Esophagus mucosa (tissue), 1 donor: Measurements from ENCODE around the gene GALNT7. TPM values are rescaled to one million over a fixed set of nuclear protein-coding genes. Genes with fewer than 3 reads are reported as not detected.
"Not testable (repeated sequence)": the region's sequence is repeated elsewhere in the genome, so short reads cannot be mapped to it uniquely, and the experiment has no call there.

ENCODE experiments used
- ATAC-seq: fragments of 200-7000 bp; cut with Tn5 transposase; one replicate; pipeline ENCODE4 v1.9.1; 2020
- total RNA-seq: library from RNA; stranded (reverse); gene quantifications from one replicate; pipeline ENCODE4 v1.2.4, GENCODE V29; 2023
- donor health status: DM: yes; HTN: yes; CAD: no.

GALNT7 gene
- total RNA-seq, result 39.0 TPM

- peak; percentile 75 for ATAC-seq
These were observed at the start of gene GALNT7 for GRCh38 chr4:173168396-173169177. TSS of gene GALNT7 (plus strand) at chr4:173168811. CDS start at chr4:173168836, 25 bp downstream.

DNA sequence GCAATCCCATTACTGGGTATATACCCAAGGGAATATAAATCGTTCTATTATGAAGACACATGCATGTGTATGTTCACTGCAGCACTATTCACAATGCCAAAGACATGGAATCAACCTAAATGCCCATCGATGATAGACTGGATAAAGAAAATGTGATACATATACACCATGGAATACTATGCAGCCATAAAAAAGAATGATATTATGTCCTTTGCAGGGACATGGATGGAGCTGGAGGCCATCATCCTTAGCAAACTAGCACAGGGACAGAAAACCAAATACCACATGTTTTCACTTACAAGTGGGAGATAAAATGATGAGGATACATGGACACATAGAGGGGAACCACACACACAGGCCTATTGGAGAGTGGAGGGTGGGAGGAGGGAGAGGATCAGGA is 49.8 kb upstream of the GALNT7 start:
- ATAC-seq, result not testable (repeated sequence)

DNA sequence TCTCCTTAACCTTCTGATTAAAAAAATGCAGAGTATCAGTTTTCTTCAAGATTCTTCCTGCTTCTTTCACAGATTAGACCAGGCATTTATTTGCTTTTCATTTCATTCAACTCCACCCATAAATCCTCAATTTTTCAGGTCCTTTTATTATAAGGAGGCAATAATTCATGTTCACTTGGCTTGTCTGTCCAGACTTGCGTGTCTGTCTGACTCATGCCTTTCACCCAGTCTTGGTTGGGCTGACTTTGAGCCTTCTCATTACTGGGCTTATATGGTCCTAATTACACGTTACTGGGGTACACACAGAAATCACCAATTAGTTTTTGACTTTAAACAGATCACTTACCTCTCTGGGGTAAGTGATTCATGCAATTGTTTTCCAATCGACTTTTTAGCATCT is 48.8 kb upstream of the GALNT7 start:
- peak; percentile 62 for ATAC-seq

DNA sequence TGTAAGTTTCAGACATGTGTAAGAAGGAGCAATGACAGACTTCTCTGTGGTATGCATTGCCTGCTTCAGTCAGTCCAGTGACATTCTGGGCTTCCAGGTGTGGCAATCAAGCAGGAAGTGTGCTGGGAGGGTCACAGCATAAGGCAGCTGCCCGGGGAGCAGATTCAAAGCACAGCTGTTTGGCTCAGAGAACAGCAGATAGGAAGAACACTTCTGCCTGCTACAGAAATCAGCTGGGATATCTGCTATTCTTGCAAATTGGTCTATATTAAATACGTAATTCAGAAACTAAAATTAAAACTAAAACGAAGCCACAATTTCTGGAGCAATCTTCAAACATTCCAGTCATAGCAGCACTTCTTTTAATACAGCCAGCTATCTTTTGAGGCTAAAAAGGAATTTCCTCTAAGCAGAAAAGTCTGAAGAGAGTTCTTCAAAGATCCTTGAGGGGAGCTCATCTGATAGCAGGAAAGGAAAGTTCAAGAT is 47.5 kb upstream of the GALNT7 start:
- peak; percentile 73 for ATAC-seq

- no peak for ATAC-seq
These were observed 44.3 kb upstream of the GALNT7 start for GRCh38 chr4:173124209-173124865.

DNA sequence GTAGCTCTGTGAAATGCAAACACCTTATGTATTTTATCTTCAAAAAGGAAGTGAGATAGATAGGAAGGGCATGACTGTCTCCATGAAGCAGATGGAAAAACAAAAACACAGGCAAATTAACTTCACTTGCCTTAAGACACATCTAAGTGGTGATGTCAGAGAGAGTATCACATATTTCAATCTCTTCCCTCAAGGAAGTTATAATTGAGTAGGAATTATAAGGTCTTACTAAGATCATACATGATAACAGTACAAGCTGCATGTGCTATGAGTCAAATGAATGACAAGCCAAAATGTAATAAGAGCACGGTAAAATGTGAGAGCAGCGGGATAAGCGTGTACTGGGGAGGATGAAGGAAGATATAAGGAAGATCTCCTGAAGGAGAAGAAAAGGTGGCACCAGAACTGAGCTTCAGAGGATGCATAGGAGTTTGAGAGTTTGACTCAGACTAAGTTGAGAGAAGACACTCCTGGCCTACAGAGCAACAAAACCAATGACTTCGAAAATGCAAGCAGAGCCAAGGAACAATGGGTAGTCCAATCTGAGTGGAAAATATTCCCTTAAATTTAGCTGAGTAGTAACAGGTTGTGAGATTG is 43.3 kb upstream of the GALNT7 start:
- ATAC-seq, result peak; percentile 14

DNA sequence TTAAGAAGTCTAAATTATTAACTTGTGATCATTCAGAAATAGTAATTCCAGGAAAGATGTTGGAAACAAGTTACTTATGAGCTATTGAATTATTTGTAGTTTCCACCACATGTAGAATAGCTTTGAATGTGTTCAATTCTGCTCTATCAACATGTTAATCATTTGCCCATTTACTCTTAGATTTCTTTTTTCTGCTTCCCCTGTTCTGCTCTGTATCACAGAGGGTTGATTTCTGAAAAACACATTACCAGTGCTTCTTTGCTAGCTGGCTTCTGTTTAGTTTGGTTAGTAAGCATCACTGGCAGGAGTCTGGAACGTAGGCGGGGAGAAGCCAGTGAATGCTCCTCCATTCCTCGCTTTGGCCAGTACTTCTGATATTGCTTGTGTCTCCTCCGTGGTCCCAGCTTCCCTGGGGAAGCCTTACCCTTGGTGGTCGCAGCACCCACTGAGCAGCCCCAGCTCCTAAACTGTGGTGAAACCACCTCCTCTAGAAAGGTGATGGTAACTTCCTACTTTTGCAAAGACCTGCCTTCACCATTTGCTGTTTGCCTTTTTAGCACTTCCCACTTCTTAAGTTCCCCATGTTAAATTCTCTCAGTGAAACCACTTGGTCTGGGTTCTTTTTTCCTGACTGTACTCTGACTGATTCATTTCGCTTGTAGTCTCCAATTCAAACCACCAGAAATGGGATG is 40.3 kb upstream of the GALNT7 start:
- no peak for ATAC-seq

DNA sequence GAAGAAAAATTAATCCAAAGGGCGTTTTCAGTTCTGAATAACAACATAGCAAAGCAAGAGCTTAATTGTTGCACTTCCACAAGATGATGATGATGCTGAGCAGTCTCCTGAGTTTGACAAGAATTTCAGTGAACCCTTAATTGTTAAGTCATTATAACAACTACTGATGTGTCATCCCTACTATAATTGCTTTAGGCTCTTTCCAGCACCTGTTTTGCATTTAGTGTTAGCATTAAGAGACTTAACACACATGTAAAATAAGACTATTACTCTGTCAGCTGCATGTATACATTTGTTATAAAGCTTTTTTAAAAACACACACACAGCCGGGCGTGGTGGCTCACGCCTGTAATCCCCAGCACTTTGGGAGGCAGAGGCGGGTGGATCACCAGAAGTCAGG is 37.9 kb upstream of the GALNT7 start:
- peak; percentile 96 for ATAC-seq

GRCh38 chr4:173134426-173134825 is 34.2 kb upstream of the GALNT7 start:
- no peak for ATAC-seq

- no peak for ATAC-seq
These were observed 33.3 kb upstream of the GALNT7 start for GRCh38 chr4:173135241-173135847.

DNA sequence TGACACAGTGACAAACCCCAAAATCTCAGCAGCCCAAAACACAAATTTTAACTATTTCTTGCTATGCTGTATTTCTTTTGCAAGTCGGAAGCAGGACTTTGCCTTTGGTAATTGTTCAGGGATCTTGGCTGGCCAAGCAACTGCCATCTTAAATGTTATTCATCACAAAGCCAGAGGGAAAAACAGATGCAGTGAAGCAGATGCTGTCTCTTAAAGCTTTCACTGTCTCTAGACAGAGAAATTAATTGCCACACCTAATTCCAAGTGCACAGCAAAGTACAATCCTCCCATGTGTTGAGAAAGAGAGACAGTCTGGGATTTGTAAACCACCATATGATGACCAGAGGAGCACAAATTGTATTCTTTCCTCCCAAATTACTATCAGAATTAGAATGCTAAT is 30.0 kb upstream of the GALNT7 start:
- no peak for ATAC-seq

- ATAC-seq, result no peak
These were observed 29.1 kb upstream of the GALNT7 start for GRCh38 chr4:173139561-173139960.

- no peak for ATAC-seq
These were observed 23.5 kb upstream of the GALNT7 start for GRCh38 chr4:173145131-173145530.

DNA sequence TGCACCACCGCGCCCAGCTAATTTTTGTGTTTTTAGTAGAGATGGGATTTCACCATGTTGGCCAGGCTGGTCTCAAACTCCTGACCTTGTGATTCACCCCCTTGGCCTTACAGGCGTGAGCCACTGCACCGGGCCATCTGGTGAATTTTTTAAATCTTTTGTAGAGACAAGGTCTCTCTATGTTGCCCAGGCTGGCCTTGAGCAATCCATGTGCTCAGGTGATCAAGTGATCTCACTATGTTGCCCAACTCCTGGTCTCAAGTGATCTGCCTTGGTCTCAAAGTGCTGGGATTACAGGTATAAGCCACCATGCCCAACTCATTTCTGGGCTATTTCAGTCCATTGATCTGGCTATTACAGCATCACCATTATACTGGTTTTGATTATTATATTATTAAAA is 22.2 kb upstream of the GALNT7 start:
- no peak for ATAC-seq

DNA sequence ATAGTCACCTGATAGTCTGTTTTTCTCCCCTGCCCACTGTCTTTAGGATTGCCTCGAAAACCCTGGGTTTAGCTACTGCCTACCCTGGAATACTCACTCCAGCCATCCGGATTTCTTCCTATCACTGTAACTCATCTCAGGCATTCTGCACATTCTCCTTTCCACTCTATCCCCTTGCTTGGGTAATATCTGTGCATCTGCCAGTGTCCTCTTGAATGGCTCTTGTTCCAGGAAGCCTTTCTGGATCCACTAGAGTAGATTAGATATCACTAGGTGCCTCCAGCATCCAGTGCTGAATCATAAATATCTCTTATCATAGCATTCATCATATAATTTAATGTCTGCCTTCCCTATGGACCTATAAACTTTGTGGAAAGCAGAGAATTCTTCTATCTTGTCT is 17.1 kb upstream of the GALNT7 start:
- ATAC-seq, result no peak

DNA sequence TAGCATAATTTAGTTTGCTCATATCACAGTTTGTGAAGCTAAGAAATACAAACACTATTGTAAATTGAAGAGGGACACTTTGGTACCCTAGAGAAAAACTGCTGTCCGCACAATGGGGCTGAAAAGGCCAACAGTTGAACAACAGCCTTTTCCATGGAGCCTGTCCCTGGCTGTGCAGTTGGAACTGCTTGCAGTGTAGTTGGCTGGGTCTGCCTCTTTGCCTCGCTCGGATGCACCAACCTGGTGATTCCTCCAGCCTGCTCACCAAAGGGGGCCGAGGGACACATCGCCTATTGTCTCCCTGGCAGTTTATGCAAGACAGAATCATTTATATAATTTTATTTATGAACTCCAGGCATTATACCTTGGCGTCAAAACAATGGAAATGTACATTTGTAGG is 16.5 kb upstream of the GALNT7 start:
- no peak for ATAC-seq

GRCh38 chr4:173153445-173153844 is 15.2 kb upstream of the GALNT7 start:
- ATAC-seq, result no peak

DNA sequence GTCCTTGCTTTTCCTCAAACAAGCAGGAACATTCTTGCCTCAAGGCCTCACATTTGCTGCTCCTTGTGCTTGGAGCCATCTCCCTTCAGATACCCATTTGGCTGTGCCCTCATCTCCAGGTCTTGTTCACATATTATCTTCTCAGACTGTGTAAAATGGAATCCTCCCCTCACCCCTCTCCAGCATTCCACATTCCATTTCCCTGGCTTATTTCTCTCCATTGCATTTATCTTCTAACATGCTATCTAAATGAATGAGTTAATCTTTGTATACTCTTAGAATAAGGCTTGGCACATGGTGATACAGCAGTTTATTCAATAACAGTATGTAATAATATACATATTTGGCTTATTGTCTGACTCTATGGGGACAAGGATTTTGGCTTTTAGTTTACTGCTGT is 8.8 kb upstream of the GALNT7 start:
- no peak for ATAC-seq

- ATAC-seq, result no peak
These were observed 7.7 kb upstream of the GALNT7 start for GRCh38 chr4:173160871-173161270.

DNA sequence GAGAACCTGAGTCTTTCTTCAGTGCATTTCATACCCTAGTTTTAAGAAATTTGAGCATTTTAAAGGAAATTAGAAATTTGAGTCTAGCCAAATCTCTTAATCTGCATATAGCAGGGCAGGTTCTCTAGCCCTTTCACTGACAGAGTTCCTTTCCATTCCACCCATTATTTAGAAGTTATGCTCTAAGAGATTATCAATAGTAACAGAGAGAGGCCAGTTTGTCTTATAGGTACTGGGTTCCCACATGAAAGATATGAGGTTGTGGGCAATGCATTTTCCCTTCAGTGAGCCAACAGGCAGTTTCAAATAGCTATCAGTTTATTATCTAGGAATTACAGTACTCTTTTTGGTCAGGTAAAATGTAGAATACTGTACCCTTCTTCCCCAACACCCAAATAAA is 7.3 kb upstream of the GALNT7 start:
- ATAC-seq, result no peak

GRCh38 chr4:173165706-173166105 is 2.9 kb upstream of the GALNT7 start:
- ATAC-seq, result no peak

DNA sequence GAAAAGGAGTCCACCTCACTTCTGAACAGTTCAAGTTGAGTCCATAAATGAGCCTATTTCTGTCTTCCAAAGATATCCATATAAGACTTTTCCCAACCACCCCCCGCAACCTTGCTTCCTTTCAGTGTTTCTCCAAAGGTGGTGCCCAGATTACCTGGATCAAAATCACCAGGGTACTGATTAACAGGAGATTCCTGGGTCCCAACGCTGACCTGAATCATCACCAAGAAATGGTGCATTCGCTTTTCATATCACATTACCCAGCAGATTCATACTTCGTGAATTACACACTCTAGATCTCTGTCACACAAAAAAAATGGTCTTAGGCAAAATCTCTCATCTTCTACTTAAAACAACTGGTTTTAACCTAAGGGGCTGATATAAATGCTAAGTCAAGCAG is 2.1 kb upstream of the GALNT7 start:
- ATAC-seq, result no peak
